GM12874 (cell line): ENCODE measurements around the gene RRAD.

Experiments used
- TF ChIP-seq, protein P1 (sequence below): IDR thresholded peaks from 2 replicates; pipeline ENCODE4 v1.5.1; 2011; ENCODE audit warnings: low read depth, mild to moderate bottlenecking, control low read depth, low read length, moderate library complexity; ENCODE audit not compliant: insufficient read depth

Gene RRAD

DNA sequence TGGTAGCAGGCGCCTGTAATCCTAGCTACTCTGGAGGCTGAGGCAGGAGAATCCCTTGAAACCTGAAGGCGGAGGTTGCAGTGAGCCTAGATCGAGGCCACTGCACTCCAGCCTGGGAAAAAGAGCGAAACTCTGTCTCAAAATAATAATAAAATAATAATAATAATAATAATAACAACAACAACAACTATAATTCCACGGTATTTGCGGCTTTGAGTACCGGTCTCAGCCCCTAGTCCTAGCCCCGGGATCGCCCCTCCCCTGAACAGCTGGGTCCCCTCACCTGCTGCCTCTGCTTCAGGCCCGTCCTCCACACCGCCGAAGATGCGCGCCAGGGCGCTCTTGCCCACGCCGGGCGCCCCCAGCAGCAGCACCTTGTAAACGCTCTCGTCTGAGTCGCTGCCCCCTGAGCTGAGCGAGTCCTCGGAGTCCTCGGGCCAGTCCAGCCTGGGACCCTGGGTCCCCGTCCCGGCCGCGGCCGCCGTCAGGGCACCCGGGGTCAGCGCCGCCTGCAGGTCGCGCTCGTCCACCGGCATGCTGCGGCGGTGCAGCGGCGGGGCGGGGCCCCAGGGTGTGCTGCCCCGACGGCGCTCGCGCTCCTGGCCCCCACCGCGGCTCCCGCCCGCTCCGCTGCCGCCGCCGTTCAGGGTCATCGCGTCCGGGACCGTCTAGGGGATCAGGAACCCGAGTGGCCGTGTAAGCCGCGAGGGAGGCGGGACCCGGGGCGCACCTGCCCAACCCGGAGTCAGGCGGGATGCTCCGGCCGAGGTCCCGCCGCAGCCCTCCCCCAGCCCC, 611 bp downstream of the RRAD start:
- TF ChIP-seq, protein P1, sequence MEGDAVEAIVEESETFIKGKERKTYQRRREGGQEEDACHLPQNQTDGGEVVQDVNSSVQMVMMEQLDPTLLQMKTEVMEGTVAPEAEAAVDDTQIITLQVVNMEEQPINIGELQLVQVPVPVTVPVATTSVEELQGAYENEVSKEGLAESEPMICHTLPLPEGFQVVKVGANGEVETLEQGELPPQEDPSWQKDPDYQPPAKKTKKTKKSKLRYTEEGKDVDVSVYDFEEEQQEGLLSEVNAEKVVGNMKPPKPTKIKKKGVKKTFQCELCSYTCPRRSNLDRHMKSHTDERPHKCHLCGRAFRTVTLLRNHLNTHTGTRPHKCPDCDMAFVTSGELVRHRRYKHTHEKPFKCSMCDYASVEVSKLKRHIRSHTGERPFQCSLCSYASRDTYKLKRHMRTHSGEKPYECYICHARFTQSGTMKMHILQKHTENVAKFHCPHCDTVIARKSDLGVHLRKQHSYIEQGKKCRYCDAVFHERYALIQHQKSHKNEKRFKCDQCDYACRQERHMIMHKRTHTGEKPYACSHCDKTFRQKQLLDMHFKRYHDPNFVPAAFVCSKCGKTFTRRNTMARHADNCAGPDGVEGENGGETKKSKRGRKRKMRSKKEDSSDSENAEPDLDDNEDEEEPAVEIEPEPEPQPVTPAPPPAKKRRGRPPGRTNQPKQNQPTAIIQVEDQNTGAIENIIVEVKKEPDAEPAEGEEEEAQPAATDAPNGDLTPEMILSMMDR: peak; percentile 63

- TF ChIP-seq, protein P1: no peak
These were observed 1.5 kb downstream of the RRAD start for GRCh38 chr16:66923866-66924265.

- TF ChIP-seq, protein P1: no peak
These were observed 2.0 kb downstream of the RRAD start for GRCh38 chr16:66923247-66923731.

GRCh38 chr16:66921729-66922450, 3.4 kb downstream of the RRAD start:
- TF ChIP-seq, protein P1: no peak

DNA sequence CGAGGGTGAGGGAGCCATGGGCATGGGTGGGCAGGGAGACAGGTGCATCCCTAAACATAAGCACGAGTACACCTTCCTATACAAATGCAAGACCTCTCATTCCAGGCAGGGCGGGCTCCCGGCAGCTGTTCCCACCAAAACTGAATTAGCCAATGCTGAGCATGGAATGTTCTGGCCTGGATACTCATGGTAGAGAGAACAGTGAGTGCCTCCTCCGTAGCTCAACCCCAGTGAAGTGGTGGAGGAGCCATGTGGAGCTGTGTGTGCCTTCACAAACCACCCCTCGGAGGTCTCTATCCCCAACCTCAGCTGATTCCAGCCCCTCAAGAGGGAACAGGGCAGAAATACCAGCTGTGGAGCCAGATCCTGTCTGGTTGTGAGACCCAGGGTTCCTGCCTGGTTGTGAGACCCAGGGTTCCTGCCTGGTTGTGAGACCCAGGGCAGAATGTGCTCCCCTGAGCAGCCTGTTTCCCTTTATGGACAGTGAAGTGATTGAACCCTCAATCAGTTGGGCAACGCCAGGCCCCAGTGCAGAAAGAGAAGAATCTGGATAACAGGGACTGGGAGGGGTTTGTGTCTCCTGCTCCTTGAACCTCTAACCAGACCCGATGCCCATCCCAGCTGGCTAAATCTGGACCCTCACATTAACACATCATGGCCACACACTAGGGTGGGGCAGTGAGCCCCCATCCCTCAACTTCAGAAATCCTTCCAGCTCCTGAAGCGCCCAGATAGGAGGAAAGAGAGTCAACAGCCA, 4.2 kb downstream of the RRAD start:
- TF ChIP-seq, protein P1: no peak

GRCh38 chr16:66920299-66920590, 5.1 kb downstream of the RRAD start:
- TF ChIP-seq, protein P1: no peak
